T-helper 1 cell treated with Interleukin-12 subunit alpha and Interleukin-12 subunit beta and Interleukin-4 antibody, amounts not matched to agents 30 ng/mL and 1 ng/mL, for 36 hours (primary cell): ENCODE results near the gene GZMM. TPM values are rescaled to one million over a fixed set of nuclear protein-coding genes. Genes with fewer than 3 reads are reported as not detected.

Experiments
- intact Hi-C: fragments of 100-400 bp; cut with micrococcal nuclease; formaldehyde crosslinking; loops from one replicate; pipeline ENCODE4 v1.15.1; 2024
- total RNA-seq: library from RNA; stranded (reverse); gene quantifications from 2 replicates; pipeline ENCODE4 v1.2.3, GENCODE V29; 2022

The GZMM gene
- total RNA-seq, 1 donor from 2014 or later, result 84.1 TPM

DNA sequence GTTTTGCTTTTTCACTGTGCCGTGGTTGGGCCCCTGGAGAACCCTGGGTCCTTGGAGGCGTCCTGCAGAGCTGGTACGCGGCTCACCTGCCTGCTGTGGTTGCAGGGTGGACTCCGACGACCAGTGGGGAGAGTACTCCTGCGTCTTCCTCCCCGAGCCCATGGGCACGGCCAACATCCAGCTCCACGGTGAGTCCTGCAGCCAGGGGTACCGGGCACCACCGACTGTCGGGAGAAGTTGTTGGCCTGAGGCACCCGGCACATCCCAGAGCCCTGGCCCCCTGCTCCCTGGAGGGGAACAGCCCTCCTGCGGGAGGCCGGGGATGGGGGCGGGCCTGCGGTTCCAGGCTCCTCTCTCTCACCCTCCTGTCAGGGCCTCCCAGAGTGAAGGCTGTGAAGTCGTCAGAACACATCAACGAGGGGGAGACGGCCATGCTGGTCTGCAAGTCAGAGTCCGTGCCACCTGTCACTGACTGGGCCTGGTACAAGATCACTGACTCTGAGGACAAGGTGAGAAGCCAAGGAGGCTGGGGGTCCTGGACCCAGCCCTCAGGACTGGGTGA lies 36.5 kb downstream of the GZMM start:
- intact Hi-C loops, result no loop called here

DNA sequence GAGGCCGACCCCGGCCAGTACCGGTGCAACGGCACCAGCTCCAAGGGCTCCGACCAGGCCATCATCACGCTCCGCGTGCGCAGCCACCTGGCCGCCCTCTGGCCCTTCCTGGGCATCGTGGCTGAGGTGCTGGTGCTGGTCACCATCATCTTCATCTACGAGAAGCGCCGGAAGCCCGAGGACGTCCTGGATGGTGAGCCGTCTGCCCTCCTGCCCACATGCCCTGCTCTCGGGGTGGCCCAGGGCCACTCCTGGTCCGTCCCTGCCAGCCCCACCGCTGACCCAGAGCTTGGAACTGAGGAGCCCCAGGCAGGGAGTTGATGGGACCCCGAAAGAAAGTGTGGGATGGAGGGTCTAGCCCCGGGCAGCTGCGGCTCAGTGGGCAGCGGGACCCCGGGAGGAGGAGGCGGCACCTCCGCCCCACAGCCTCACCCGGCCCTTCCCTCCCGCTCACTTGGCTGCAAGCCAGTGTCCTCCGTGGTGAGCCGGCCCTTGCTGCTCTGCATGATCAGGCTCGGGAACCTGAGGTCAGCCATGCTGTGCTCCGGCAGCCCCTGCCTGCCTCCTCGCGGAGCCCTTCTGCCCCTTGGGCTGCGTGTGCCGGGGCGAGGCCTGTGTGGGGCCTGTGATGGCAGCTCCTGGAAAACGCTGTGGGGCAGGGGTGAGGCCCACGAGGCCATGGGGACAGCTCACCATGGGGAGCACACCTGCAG lies 37.7 kb downstream of the GZMM start:
- intact Hi-C loops, result no loop called here

DNA sequence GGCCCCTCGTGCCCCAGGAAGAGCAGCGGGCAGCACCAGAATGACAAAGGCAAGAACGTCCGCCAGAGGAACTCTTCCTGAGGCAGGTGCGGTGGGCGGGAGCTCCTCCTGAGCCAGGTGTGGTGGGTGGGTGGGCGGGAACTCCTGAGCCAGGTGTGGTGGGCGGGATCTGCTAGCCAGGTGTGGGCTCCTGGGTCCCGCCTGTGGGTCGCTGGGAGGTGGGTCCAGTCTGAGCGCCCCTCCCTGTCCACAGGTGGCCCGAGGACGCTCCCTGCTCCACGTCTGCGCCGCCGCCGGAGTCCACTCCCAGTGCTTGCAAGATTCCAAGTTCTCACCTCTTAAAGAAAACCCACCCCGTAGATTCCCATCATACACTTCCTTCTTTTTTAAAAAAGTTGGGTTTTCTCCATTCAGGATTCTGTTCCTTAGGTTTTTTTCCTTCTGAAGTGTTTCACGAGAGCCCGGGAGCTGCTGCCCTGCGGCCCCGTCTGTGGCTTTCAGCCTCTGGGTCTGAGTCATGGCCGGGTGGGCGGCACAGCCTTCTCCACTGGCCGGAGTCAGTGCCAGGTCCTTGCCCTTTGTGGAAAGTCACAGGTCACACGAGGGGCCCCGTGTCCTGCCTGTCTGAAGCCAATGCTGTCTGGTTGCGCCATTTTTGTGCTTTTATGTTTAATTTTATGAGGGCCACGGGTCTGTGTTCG lies 38.8 kb downstream of the GZMM start:
- intact Hi-C loops, result no loop called here

DNA sequence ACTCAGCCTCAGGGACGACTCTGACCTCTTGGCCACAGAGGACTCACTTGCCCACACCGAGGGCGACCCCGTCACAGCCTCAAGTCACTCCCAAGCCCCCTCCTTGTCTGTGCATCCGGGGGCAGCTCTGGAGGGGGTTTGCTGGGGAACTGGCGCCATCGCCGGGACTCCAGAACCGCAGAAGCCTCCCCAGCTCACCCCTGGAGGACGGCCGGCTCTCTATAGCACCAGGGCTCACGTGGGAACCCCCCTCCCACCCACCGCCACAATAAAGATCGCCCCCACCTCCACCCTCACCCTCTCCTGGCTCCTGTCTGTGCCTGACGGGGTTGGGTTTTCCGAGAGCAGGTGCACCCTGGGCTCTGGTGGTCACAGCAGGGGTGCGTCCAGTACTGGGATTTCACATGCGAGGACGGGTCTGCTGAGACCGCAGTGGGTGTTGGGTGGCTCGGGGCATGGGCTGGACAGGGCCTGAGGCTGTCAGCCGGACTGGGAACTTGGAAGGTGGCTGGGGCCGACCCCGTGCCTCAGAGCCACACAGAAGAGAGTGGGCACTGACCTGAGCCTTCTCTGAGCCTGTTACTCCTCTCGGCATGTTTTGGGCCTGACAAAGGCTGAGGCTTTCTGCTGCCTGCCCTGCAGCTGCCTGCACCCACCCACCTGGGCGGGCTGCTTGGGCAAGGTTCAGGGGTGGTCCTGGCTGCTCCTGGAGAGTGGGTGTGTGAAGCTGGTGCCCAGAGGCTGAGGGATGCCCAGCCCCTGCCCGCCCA lies 39.5 kb downstream of the GZMM start:
- intact Hi-C loops, result no loop called here

DNA sequence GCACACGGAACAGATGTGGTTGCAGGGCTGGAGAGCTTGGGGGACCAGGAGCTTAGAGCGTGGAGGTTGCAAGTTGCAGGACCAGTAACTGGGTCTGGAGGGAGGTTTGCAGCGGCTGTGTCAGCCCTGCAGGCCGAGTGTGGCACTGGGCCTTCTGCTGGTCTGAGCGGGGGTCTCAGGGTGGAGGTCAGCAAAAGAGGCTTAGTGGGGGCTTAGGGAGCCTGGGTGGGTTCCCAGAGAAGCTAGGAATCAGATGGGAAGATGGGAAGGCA lies 40.1 kb downstream of the GZMM start:
- intact Hi-C loops, result loop anchor here (1.0 kb wide), 1 partner anchor 150 kb away; no protein-coding TSS in a partner anchor

DNA sequence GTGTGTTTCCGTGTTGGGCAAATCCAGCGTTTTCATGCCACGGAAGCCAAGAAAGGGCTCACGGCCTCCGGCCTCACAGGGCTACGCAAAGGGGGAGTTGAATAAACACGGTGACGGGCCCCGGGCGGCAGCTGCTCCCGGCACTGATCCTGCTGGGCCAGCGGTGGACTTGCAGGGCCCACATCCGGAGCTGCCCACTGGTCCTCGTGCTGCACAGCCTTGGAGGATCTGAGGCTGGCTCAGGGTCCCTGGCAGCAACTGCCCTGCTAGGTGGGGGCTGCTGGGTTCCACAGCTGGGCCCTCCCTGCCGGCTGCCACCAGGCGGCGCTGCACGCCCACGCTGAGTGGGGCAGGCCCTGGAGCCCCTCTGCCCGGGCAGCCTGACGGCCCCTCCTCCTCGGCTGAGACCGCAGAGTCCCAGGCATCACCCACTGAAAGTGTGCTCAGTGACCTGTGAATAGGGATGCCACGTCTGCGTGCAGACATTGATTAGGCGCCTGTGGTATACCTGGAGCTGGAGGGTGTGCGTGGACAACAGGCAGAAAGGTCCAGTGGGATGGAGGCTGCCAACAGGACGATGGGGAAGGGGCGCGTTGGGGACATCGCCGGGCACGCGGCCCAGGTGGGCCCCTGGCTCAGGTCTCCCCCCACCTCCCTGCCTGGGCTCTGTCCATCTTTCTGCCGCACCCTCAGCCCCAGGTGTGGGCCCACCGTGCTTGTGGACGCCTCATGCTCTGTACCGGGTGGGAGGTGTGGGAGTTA lies 40.6 kb downstream of the GZMM start:
- intact Hi-C loops, result loop anchor here (1.0 to 5.0 kb wide), 2 partner anchors 78 to 150 kb away; partner anchors contain the start of gene RNF126

DNA sequence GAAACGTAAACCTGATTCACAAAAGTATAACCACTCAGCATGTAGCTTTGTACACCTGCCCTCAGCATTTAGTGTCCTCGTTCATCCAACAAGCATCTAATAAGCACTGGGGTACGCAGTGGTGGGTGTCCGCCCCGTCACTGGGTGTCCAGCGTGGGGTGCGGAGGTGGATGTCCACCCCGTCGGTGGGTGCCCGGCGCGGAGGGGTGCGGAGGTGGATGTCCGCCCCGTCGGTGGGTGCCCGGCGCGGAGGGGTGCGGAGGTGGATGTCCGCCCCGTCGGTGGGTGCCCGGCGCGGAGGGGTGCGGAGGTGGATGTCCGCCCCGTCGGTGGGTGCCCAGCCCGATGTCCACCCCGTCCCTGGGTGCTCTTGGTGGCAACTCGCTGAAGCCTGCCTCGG lies 41.3 kb downstream of the GZMM start:
- intact Hi-C loops, result loop anchor here (5.0 kb wide), 1 partner anchor 77 kb away; the partner anchor contains the start of gene RNF126

DNA sequence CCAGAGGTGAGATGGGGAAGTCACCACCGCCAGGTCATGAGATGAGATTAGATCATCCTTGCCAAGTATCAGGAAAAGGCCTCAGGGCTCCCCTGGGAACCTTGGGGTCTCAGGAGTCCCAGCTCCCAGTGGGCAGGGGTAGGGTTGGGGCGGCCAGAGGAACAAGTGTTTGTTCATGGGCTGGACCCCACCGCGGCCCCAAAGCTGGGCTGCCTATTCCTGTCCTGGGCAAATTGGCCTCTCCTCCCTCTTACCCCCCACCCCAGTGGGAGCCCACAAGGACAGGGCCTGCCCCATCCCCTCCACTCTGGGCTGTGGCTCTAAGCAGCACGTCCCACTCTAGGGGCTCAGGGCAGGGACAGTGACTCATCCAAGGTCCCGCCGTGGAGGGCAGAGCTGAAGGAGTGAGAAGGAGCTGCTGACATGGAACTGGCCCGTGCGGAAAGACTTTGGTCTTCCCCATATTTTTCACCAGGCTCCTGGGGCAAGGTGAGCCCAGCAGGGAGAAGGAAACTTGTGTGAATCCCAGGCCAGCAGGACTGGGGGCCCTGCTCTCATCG lies 41.8 kb downstream of the GZMM start:
- intact Hi-C loops, result loop anchor here (5.0 kb wide), 1 partner anchor 77 kb away; the partner anchor contains the start of gene RNF126

DNA sequence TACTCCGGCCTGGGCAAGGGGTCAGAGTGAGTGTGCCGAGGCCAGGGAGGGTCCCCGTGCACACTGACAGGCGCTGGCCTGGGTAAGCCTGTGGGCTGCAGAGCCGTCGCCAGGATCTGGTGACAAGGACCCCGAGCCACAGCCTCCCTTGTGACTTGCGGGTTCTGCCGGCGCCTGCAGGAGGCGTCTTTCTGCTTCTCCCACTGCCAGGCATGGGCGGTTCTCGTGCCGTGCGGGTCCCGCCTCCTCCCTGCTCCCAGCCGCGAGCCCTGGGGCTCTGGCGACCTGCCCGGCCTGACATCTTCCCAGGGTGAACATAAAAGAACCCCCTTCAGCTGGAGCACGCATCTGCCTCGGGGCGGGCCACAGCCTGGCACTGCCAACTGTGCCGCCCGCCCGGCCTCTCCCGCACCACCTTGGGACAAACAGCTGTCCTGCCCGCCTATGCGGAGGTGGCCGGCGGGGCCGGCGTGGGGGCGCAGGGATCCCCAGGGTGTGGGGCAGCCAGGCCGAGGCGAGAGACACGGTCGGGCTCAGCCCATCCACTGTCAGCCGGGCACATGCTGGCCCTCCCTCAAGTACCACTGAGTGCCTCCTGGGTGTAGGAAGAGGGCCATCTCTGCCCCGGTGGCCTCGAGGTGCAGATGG lies 44.4 kb downstream of the GZMM start:
- intact Hi-C loops, result loop anchor here (5.0 kb wide), 1 partner anchor 74 kb away; the partner anchor contains the start of gene RNF126

DNA sequence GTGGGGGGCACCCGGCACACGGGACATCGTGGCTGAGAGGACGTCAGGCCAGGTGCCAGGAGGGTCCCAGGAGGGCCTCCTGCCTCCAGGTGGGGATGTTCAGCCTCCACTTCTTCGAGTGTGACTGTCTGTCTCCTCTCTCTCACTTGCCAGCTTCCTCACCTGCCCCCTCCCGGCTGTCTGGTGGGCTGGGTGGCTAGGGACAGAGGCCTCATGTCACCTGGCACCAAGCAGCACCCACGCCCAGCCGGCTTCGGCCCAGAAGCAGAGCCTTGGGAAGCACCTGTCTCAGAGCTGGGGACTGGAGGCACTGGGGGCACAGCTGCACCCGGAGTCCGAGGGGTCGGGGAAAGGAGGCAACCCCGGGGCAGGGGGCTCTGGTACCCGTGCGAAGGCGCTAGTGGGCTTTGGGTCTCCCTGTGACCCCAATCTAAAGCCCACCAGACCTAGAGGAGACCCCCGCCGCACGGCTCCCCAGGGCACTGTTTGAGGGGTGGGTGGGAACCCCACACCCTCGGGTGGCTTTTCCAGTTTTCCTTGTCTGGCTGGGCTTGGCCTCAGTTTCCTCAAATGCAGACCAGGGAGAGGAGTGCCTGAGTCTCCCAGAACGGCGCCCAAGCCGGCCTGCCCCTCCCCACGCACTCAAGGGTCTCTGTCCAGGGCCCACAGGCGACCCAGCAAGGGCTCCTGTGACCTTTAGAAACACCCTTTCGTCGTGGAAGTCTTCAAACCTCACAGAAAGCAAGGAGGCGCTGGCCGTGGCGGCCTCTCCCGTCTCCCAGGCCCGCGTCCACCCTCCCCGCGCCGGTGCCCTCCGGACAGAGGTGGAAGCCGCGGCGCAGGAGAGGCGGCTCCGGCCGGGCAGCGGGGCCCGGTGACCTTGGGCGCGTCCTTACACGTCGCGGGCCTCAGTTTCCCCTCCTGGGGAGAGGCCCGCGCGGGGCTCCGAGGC lies 45.2 kb downstream of the GZMM start:
- intact Hi-C loops, result loop anchor here (1.0 to 5.0 kb wide), 2 partner anchors 73 to 91 kb away; partner anchors contain the start of gene RNF126

DNA sequence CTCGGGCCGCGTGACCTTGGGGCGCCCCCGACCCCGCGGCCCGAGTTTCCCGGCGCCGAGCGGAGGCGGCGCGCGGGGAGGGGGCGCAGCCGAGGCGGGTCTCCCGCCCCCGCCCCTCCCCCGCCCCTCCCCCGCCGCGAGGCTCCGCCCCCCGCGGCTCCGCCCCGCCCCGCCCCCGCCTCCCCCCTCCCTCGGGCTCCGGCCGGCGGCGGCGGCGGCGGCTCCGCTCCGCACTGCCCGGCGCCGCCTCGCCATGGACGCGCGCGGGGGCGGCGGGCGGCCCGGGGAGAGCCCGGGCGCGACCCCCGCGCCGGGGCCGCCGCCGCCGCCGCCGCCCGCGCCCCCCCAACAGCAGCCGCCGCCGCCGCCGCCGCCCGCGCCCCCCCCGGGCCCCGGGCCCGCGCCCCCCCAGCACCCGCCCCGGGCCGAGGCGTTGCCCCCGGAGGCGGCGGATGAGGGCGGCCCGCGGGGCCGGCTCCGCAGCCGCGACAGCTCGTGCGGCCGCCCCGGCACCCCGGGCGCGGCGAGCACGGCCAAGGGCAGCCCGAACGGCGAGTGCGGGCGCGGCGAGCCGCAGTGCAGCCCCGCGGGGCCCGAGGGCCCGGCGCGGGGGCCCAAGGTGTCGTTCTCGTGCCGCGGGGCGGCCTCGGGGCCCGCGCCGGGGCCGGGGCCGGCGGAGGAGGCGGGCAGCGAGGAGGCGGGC lies 46.0 kb downstream of the GZMM start, which contains the start of gene HCN2:
HCN2 (plus strand) TSS at position 189 of the 703 bp plus-strand sequence; CDS start at position 254, 65 bp downstream.
- intact Hi-C loops, result loop anchor here (1.0 to 5.0 kb wide), 2 partner anchors 72 to 90 kb away; partner anchors contain the start of gene RNF126

DNA sequence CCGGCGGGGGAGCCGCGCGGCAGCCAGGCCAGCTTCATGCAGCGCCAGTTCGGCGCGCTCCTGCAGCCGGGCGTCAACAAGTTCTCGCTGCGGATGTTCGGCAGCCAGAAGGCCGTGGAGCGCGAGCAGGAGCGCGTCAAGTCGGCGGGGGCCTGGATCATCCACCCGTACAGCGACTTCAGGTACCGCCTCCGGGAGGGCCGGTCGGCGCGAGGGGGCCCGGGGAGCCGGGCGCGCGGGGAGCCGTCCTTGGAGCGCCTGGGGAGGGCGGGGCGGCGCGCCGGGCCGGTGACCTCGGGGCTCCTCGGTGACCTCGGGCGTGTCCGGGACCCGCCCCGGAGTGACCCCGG lies 46.5 kb downstream of the GZMM start:
- intact Hi-C loops, result no loop called here

DNA sequence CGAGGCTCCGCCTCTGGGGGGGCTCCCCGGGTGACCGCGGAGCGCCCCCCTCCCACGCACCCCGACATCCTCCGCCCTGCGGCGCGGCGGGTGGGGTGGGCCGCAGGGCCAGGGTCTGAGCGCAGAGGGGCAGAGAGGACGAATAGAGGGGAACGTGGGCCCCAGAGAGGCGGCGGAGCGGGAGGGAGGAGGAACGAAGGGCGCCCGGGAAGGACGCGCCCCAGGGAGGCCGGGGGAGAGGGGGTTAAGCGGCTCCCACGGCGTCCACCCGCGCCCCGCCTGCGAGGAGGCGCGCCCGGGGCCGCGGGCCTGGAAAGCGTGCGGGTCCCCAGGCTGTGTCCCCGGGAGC lies 46.9 kb downstream of the GZMM start:
- intact Hi-C loops, result no loop called here

DNA sequence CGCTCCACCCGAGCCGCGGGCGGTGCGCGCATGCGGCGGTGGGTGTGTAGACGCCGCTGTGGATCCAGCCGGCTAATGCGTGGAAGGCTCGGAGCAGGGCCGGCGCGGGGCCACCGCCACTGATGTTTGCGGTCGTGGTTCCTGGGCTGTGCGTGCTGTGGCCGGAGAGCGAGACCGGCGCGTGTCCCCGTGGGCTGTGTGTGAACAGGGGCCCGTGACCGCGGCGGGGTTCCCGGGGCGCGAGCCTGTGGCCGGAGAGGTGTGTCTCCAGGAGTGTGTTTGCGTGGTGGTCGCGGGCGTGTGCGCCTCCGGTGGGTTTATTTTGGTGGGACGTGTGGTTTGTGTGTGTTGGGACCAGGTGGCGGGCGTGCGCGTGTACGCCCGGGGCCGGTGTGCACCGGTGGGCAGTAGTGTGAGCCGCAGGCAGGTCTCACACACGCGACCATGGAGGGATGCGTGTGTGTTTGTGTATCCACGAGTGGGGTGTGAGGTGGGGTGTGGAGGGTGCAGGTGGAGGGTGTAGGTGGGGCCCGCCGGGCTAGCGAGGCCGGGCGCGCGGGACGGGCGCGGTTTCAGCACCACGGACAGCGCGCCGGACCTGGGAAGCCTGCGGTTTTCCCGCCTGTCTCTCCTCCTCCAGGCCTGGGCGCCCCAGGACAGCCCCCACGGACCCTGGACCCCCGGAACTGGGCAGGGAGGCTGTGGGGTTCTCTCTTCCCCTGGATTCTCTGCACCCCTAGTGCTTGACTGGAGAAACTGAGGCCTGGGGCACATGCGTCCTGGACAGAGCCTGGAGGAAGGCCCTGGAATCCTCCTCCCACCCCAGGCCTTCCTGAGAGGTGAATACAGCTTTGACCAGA lies 47.5 kb downstream of the GZMM start:
- intact Hi-C loops, result no loop called here

DNA sequence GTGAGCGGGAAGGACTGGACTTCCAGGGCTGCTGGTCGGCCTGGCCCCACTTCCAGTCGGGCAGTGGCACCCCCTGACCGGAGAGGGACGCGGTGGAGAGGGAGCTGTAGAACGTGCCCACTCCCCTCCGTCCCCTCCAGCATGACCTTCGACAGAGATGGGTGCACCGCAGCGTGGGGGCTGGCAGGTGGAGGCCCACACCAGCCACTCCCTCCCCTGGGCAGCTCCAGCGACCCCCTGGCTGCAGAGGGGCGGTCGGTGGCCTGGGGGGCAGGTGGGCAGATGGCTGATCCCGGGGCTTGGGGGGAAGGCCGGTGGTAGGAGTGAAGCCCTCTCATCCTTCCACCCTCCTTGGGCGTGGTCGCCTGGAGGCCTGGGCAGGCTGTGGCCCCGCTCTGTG lies 48.2 kb downstream of the GZMM start:
- intact Hi-C loops, result no loop called here

DNA sequence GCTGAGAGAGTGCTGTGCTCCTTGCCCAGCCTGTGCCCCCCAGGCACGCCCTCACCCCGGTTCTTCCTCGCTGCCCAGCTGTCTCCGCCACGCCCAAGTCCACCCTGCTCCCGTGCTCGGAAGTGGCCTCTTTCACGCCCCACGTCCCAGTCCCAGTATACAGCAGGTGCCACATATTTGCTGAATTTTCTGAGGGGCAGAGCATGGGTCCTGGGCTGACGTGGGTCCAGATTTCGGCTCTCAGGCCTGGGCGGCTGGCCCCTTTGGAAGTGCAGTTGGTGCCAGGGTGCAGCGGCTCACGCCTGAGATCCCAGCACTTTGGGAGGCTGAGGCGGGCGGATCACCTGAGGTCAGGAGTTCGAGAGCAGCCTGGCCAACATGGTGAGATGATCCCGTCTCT lies 49.2 kb downstream of the GZMM start:
- intact Hi-C loops, result no loop called here

DNA sequence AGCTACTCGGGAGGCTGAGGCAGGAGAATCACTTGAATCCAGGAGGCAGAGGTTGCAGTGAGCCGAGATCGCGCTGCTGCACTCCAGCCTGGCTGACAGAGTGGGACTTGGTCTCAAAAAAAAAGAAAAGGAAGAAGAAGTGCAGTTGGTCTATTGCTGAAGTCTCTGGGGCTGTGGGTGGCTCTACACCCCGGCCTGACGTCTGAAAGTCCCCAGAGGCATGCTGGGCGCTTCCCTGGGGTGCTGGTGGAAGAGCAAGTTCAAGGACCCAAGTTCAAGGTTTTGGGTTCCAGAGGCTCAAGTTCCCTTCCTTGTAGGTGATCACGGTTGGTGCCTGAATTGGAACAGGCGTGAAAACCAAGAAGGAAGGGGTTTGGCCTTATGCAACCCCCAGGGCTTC lies 49.7 kb downstream of the GZMM start:
- intact Hi-C loops, result no loop called here
